Measurements from ENCODE around the gene NCBP2L. TPM values are rescaled to one million over a fixed set of nuclear protein-coding genes. Genes with fewer than 3 reads are reported as not detected.

The NCBP2L gene
- not detected for total RNA-seq

DNA sequence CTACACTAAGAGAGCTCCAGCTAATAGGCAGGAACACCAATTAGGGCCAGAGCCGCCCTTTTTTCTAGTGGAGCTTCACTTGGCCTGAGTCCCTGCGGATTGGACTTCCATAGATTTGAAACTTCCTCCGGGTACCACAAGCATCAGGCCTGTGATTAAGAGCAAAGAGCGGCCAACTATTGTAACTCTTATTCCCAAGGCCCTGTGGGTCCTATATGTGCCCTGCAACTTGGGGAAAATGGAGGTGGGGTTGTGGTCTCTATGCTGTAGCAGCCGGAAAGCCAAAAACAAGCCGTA is at the start of gene NCBP2L:
Gene NCBP2L, plus strand, starts transcription at position 198 of the 297 bp plus-strand sequence. CDS start 16,488 bp downstream, outside the sequence.

DNA sequence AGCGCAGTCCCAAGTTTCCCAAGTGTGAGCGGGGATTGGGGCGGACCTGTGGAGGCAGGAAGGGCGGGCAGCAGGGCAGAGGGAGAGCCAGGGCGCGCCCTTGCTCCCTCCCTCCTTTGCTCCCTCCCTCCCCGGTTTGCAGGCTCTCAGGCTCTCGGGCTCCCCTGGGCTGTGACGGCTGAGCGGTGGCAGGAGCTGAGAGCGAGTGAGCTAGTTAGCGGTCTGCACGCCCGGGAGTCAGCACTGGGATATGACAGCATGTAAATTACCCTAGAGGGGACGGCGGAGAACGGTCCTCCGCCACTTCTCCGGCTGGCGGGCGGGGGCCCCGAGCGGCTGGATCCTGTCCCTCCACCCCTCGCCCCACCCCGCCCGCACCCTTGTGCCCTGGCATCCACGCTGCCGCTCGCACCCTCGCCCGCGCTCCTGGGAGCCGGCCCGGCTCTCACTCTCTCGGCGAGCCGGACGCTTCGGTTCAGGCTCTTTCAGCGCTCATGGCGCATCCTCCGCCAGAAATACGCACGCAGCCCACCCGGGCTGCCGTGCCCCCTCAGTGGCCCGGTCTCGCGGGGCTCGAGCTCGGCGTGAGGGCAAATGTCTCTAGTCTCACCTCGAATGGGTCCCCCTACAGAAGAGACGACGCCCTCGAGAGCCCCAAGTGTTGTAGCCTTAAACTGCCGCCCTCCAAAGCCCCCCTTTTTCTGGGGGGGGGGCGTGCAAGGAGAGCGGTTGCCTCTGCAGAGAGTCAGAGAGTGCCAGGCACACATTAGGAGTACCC is 1.6 kb upstream of the NCBP2L start, which contains the start of gene TSC22D3:
Gene TSC22D3, minus strand, starts transcription at position 54 of the 778 bp plus-strand sequence. CDS start 368 bp downstream, outside the sequence.

DNA sequence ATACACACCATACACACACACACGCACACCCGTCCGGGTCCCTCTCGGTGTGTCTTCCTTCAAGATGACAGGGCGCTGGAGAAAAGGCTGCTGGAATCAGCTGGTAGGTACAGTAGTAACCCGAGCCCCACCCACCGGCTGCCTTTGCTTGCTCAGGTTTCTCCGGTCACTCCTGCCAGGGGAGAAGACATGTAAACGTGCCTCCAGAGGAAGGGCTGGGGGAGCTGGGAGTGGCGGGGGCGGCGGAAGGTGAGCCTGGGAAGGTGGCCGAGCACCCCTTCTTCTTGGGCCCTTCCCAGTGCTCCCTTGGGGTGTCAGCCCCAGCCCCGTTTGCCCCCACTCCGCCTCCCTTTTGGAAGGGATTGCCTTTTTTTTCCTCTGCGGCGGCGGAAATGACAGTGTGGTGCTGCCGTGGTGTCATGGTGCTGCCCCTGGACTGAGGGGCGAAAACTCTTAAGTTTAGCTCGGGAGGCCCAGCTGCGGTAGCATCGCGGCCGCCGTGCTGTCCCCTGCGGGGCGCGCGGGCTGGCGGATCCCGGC is 48.2 kb downstream of the NCBP2L start, which contains the start of gene MID2:
Gene MID2, plus strand, starts transcription at position 169 of the 540 bp plus-strand sequence. CDS start 561 bp downstream, outside the sequence.

Other genes with a start within 250 kb of the NCBP2L start
- 33.0 TPM for gene PRPS1, start 149.2 kb upstream of the NCBP2L start, total RNA-seq
- gene TSC22D3, start 1.9 kb upstream of the NCBP2L start, total RNA-seq, result 94.8 TPM
- gene MID2, start 48.1 kb downstream of the NCBP2L start, total RNA-seq, result 21.8 TPM
- not detected for gene TEX13B, start 204.6 kb downstream of the NCBP2L start, total RNA-seq